SK-N-SH (cell line): ENCODE results near the gene IL11. TPM values are rescaled to one million over a fixed set of nuclear protein-coding genes. Genes with fewer than 3 reads are reported as not detected.

ENCODE experiments used
- CTCF ChIA-PET: fragments of 300-600, 350-600 bp; formaldehyde crosslinking; extraction: SDS; loops from one replicate; lab custom pipeline; 2021; lab: Yijun Ruan, JAX
- POLR2A ChIA-PET: fragments of 350-600 bp; sonication (Branson Sonifier 250); formaldehyde crosslinking; extraction: SDS; loops from one replicate; lab custom pipeline; 2020; ENCODE audit warnings: antibody characterized with exemption, inconsistent platforms; lab: Yijun Ruan, JAX
- DNase-seq: peaks from one replicate; pipeline ENCODE4 v3.0.0; 2012
- H2AFZ ChIP-seq: fragments of 200-600 bp; sonication (generic); 2 replicates; pipeline ENCODE4 v1.8.1; 2016; ENCODE audit warnings: antibody characterized with exemption, mild to moderate bottlenecking, low read depth
- H3F3A ChIP-seq: fragments of 200-600 bp; sonication (generic); replicated peaks from 2 replicates; pipeline ENCODE3; 2016; ENCODE audit warnings: antibody characterized with exemption, mild to moderate bottlenecking; ENCODE audit not compliant: insufficient read depth
- H3K27ac ChIP-seq, 2 experiments: fragments of 200-500 bp in 1 of 2; fragments of 200-600 bp in 1 of 2; sonication (Bioruptor generic) in 1 of 2; sonication (generic), shearing (Covaris generic) in 1 of 2; 2 replicates each; pipeline versions ENCODE4 v1.5.1 to v1.6.1; 2014 to 2016; ENCODE audit warnings: low read depth in 2 of 2, inconsistent platforms in 1 of 2, low read length in 1 of 2, mild to moderate bottlenecking in 1 of 2, mixed read lengths in 1 of 2
- H3K27me3 ChIP-seq: fragments of 200-600 bp; sonication (generic), shearing (Covaris generic); 2 replicates; pipeline ENCODE4 v1.6.1; 2016; ENCODE audit warnings: mixed run types; ENCODE audit not compliant: insufficient read depth
- H3K36me3 ChIP-seq, 2 experiments: fragments of 200-500 bp in 1 of 2; fragments of 200-600 bp in 1 of 2; sonication (Bioruptor generic) in 1 of 2; sonication (generic) in 1 of 2; replicated peaks in 1 of 2; 2 replicates each; pipeline versions ENCODE3 to v1.5.1; 2014 to 2016; ENCODE audit warnings: low read length in 1 of 2, mild to moderate bottlenecking in 1 of 2; ENCODE audit not compliant: insufficient read depth in 2 of 2, control insufficient read depth in 1 of 2
- H3K4me1 ChIP-seq, 2 experiments: fragments of 200-500 bp in 1 of 2; fragments of 200-600 bp in 1 of 2; sonication (Bioruptor generic) in 1 of 2; sonication (generic), shearing (Covaris generic) in 1 of 2; 2 replicates each; pipeline versions ENCODE4 v1.5.1 to v1.6.1; 2014 to 2016; ENCODE audit warnings: low read depth in 1 of 2, low read length in 1 of 2, mixed run types in 1 of 2; ENCODE audit not compliant: insufficient read depth in 2 of 2, control insufficient read depth in 1 of 2
- H3K4me2 ChIP-seq: fragments of 200-600 bp; sonication (generic), shearing (Covaris generic); 2 replicates; pipeline ENCODE4 v1.6.1; 2017; ENCODE audit warnings: mixed run types
- H3K4me3 ChIP-seq, 2 experiments: fragments of 200-500 bp in 1 of 2; fragments of 200-600 bp in 1 of 2; sonication (Bioruptor generic) in 1 of 2; sonication (generic), shearing (Covaris generic) in 1 of 2; 2 replicates each; pipeline versions ENCODE4 v1.5.1 to v1.8.1; 2014 to 2016; ENCODE audit warnings: low read depth in 2 of 2, inconsistent platforms in 1 of 2, low read length in 1 of 2, mild to moderate bottlenecking in 1 of 2, mixed read lengths in 1 of 2, moderate library complexity in 1 of 2
- H3K79me2 ChIP-seq: fragments of 200-600 bp; sonication (generic); 2 replicates; pipeline ENCODE4 v1.8.1; 2017; ENCODE audit warnings: mild to moderate bottlenecking; ENCODE audit not compliant: insufficient read depth
- H3K9ac ChIP-seq: fragments of 200-600 bp; sonication (generic); 2 replicates; pipeline ENCODE4 v1.6.1; 2017; ENCODE audit warnings: mixed run types
- H3K9me2 ChIP-seq: fragments of 200-600 bp; sonication (generic); 2 replicates; pipeline ENCODE4 v1.6.1; 2017; ENCODE audit warnings: mixed run types
- H3K9me3 ChIP-seq: fragments of 200-600 bp; sonication (generic); 2 replicates; pipeline ENCODE4 v1.6.1; 2017; ENCODE audit warnings: mixed run types, mild to moderate bottlenecking, moderate library complexity
- H4K20me1 ChIP-seq: fragments of 200-600 bp; sonication (generic); 2 replicates; pipeline ENCODE4 v1.6.1; 2017; ENCODE audit warnings: mild to moderate bottlenecking, mixed run types; ENCODE audit not compliant: insufficient read depth
- CHD2 ChIP-seq: fragments of 150-350 bp; IDR thresholded peaks from 2 replicates; pipeline ENCODE4 v1.6.1; 2018; ENCODE audit warnings: low read length; ENCODE audit not compliant: partially characterized antibody
- EP300 ChIP-seq, 2 experiments: IDR thresholded peaks; 2 replicates each; pipeline versions ENCODE4 v1.4.0 to v1.6.1; 2012; ENCODE audit warnings: borderline replicate concordance in 1 of 2, low read depth in 1 of 2, low read length in 1 of 2
- EZH2phosphoT487 ChIP-seq: fragments of 200-600 bp; sonication (generic); IDR thresholded peaks from 2 replicates; pipeline ENCODE4 v1.6.1; 2017; ENCODE audit warnings: low read depth, mixed run types, mild to moderate bottlenecking, antibody characterized with exemption, moderate library complexity, borderline replicate concordance
- GABPA ChIP-seq: IDR thresholded peaks from 2 replicates; pipeline ENCODE4 v1.4.0; 2012; ENCODE audit warnings: low read depth, mild to moderate bottlenecking
- NFIC ChIP-seq: IDR thresholded peaks from 2 replicates; pipeline ENCODE4 v1.4.0; 2012; ENCODE audit warnings: borderline replicate concordance
- RXRA ChIP-seq: IDR thresholded peaks from 2 replicates; pipeline ENCODE4 v1.4.0; 2012; ENCODE audit warnings: low read depth, mild to moderate bottlenecking, borderline replicate concordance
- SMC3 ChIP-seq: IDR thresholded peaks from 2 replicates; pipeline ENCODE4 v1.6.1; 2012; ENCODE audit warnings: low read depth, low read length, improper control_type of control experiment
- TCF12 ChIP-seq: IDR thresholded peaks from 2 replicates; pipeline ENCODE4 v1.4.0; 2012
- YY1 ChIP-seq: IDR thresholded peaks from 2 replicates; pipeline ENCODE4 v1.4.0; 2012; ENCODE audit warnings: low read depth, mild to moderate bottlenecking
- WGBS: methylation state at CpG from one replicate; pipeline ENCODE4 v1.1.6; 2017; ENCODE audit warnings: low lambda C conversion rate; 5-methylcytosine and 5-hydroxymethylcytosine counted together
- polyA plus RNA-seq, 3 experiments: library from polyadenylated mRNA; depleted of rRNA; stranded (reverse); fragments of >200 nt; gene quantifications; 2 replicates each; pipeline ENCODE4 v1.2.3, GENCODE V29; 2012
- TF ChIP-seq, protein P1 (sequence below): IDR thresholded peaks from 2 replicates; pipeline ENCODE4 v1.6.1; 2012; ENCODE audit warnings: mild to moderate bottlenecking, low read depth, low read length, moderate library complexity

Gene IL11
- polyA plus RNA-seq, 1 of the 3 experiments (the other 2 are of a cell fraction) = 13.2 TPM

DNA sequence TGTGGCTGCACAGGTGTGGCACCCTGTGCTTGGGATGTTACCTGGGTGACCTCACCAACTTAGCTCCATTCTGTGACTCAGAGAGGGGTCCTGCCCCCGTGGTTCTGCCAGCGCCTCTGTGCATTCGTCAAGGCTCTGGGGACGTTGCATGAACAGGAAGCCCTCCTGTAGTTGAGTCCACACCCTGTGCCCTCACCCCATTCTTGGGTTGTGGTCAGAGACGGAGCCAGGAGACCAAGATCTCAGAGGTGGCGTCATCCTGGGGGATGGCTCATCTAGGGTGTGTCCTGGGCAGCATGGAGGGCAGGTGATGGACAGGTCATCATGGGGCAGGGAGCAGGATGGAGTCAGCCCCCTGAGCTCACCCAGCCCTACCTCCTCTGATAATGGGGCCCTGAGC, 18.2 kb downstream of the IL11 start:
- ChIA-PET CTCF (interaction anchor here (1.0 to 2.5 kb wide), 4 partner anchors 11 to 50 kb away, joined by 3 to 9 read pairs (median 4); partner anchors contain the start of genes KMT5C and TMEM238), POLR2A (interaction anchor here (1.6 kb wide), 1 partner anchor 13 kb away, joined by 7 read pairs; the partner anchor contains the start of gene KMT5C)
- DNase-seq = no peak
- Histone ChIP-seq H2AFZ (no peak overlapping the region), H3F3A (peaks cover 15% of the 10 kb centered on the region), H3K4me2 (no peak overlapping the region), H3K4me3 (no peak overlapping the region), H3K4me1 (peaks cover 0 to 17% of the 10 kb centered on the region in 2 experiments; a peak in 1 of 4 replicates), H3K79me2 (no peaks in the 10 kb centered on the region), H3K9me3 (no peaks in the 10 kb centered on the region), H3K27ac (no peak overlapping the region), H3K9ac (no peak overlapping the region), H3K9me2 (no peaks in the 10 kb centered on the region), H3K27me3 (peaks cover 38% of the 10 kb centered on the region), H3K36me3 (no peaks in the 10 kb centered on the region), H4K20me1 (no peaks in the 10 kb centered on the region)
- TF ChIP-seq CHD2 (no peak), SMC3 (no peak), RXRA (no peak), EZH2phosphoT487 (no peak), GABPA (no peak), YY1 (no peak), EP300 (IDR thresholded peaks at IDR 0.05; ENCODE audit: borderline replicate concordance in 1 of 2, low read depth in 1 of 2, low read length in 1 of 2) (no peak)
- TF ChIP-seq, protein P1, sequence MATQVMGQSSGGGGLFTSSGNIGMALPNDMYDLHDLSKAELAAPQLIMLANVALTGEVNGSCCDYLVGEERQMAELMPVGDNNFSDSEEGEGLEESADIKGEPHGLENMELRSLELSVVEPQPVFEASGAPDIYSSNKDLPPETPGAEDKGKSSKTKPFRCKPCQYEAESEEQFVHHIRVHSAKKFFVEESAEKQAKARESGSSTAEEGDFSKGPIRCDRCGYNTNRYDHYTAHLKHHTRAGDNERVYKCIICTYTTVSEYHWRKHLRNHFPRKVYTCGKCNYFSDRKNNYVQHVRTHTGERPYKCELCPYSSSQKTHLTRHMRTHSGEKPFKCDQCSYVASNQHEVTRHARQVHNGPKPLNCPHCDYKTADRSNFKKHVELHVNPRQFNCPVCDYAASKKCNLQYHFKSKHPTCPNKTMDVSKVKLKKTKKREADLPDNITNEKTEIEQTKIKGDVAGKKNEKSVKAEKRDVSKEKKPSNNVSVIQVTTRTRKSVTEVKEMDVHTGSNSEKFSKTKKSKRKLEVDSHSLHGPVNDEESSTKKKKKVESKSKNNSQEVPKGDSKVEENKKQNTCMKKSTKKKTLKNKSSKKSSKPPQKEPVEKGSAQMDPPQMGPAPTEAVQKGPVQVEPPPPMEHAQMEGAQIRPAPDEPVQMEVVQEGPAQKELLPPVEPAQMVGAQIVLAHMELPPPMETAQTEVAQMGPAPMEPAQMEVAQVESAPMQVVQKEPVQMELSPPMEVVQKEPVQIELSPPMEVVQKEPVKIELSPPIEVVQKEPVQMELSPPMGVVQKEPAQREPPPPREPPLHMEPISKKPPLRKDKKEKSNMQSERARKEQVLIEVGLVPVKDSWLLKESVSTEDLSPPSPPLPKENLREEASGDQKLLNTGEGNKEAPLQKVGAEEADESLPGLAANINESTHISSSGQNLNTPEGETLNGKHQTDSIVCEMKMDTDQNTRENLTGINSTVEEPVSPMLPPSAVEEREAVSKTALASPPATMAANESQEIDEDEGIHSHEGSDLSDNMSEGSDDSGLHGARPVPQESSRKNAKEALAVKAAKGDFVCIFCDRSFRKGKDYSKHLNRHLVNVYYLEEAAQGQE = no peak
- 83% methylated on average over 4 of the region's 6 CpGs for WGBS

DNA sequence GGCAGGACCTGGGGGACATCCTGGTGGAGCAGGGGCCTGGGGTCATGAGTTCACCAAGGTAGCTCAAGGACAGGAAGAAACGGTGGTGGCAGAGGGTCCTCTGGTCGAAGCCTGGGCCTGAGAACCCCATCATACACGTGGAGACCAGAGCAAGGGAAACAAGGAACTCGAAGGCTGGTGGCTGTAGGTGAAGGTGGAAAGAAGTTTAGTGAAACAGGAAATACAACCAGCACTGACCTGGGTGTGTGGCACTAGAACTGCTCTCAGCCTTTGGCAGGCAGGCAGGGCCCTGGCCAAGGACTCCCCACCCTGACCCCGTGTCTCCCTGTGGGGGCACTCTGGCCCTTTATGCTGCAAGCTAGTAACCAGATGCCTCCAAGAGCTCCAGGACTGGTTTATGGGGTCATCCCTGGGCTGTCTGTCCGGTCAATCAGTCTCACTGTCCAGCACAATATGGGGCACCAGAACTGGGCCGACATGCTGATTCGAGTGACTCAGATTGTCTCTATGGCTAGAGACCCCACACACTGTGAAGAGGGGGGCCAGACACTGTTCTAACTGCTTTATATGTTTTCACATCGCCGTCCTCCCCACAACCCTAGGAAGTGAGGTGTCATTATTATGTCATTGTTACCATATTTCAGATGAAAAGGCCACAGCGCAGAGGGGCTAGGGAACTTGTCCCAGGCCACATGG, 19.5 kb downstream of the IL11 start:
- CTCF ChIA-PET = interaction anchor here (0.6 to 1.0 kb wide), 4 partner anchors 12 to 59 kb away, joined by 3 read pairs; no protein-coding TSS in a partner anchor

More for the DNA sequence above, 19.5 kb downstream of the IL11 start:
- Histone ChIP-seq H3K9me3 (no peaks in the 10 kb centered on the region), H4K20me1 (no peaks in the 10 kb centered on the region), H3K4me1 (peaks cover 0 to 17% of the 10 kb centered on the region in 2 experiments; a peak in 1 of 4 replicates), H3K27ac (no peak overlapping the region), H3K4me2 (no peak overlapping the region), H3K9ac (no peak overlapping the region), H2AFZ (no peak overlapping the region), H3K27me3 (peaks cover 31% of the 10 kb centered on the region), H3K79me2 (no peaks in the 10 kb centered on the region), H3K4me3 (no peak overlapping the region), H3F3A (peaks cover 11% of the 10 kb centered on the region), H3K9me2 (no peaks in the 10 kb centered on the region), H3K36me3 (no peaks in the 10 kb centered on the region)
- POLR2A ChIA-PET = interaction anchor here (0.5 kb wide), 1 partner anchor 10 kb away, joined by 3 read pairs; no protein-coding TSS in a partner anchor
- TF ChIP-seq NFIC (no peak), EZH2phosphoT487 (no peak), TCF12 (no peak)
- WGBS = 86% methylated on average over 8 of the region's 11 CpGs
- no peak for DNase-seq
